ENCODE measurements around the gene TMEM116.

DNA sequence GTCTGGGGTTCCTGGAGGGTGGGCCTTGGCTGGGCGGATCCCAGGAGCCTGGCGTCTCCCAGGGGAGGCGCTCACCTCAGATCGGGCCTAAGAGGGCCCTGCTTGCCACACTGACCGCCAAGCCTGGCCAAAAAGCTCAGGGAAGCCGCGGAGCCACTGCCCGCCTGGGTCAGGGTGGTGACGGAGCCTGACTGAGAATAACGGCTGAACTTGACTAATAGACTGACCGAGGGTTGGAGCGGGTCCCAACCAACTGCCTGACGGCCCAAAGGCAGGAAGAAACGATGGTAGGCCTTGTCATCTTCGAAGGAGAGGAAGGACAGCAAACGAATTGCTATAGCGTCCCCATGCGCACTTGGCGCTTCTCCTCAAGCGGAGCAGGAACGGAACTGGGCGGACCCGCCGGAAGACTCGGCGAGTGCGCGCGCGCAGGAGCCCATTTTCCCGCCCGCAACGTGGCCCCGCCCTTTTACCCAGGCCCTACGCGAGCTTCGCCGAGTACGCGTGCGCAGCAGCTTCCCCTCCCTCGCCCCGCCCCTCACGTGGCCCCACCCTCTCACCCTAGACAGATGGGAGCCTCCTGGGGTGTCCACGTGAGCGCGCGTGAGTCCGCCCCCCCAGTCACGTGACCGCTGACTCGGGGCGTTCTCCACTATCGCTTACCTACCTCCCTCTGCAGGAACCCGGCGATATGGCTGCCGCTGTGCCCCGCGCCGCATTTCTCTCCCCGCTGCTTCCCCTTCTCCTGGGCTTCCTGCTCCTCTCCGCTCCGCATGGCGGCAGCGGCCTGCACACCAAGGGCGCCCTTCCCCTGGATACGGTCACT is at the start of gene TMEM116, which contains the start of gene ERP29:
- TF ChIP-seq, protein P1, sequence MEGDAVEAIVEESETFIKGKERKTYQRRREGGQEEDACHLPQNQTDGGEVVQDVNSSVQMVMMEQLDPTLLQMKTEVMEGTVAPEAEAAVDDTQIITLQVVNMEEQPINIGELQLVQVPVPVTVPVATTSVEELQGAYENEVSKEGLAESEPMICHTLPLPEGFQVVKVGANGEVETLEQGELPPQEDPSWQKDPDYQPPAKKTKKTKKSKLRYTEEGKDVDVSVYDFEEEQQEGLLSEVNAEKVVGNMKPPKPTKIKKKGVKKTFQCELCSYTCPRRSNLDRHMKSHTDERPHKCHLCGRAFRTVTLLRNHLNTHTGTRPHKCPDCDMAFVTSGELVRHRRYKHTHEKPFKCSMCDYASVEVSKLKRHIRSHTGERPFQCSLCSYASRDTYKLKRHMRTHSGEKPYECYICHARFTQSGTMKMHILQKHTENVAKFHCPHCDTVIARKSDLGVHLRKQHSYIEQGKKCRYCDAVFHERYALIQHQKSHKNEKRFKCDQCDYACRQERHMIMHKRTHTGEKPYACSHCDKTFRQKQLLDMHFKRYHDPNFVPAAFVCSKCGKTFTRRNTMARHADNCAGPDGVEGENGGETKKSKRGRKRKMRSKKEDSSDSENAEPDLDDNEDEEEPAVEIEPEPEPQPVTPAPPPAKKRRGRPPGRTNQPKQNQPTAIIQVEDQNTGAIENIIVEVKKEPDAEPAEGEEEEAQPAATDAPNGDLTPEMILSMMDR (IDR thresholded peaks at IDR 0.05): peak; percentile 35 to 87 (median 67)
- peak; percentile 76 to 97 (median 96) for TF ChIP-seq POLR2A (IDR thresholded peaks at IDR 0.05)
